CD14-positive monocyte (primary cell): ENCODE results near the gene ZNF606. TPM values are rescaled to one million over a fixed set of nuclear protein-coding genes. Genes with fewer than 3 reads are reported as not detected.

ENCODE experiments used
- DNase-seq, 3 donors: peaks; one replicate each; pipeline ENCODE4 v3.0.0-alpha.2; 2011 to 2022
- H2AFZ ChIP-seq: 2 replicates; pipeline ENCODE4 v1.6.0; 2012; ENCODE audit warnings: mild to moderate bottlenecking, low read depth, low read length, inconsistent platforms; ENCODE audit not compliant: insufficient read depth, poor library complexity, severe bottlenecking
- H3K27ac ChIP-seq, 2 donors: 1 replicate in 1 of 2; 2 replicates in 1 of 2; pipeline ENCODE4 v1.5.1; 2012 to 2013; ENCODE audit warnings: low read length in 2 of 2, control low read depth in 1 of 2, inconsistent platforms in 1 of 2, low read depth in 1 of 2, mild to moderate bottlenecking in 1 of 2
- H3K27me3 ChIP-seq, 2 donors: one replicate each; pipeline versions ENCODE4 v1.6.0 to v1.6.1; 2011 to 2013; ENCODE audit warnings: low read length in 2 of 2; ENCODE audit not compliant: control insufficient read depth in 2 of 2, insufficient read depth in 2 of 2
- H3K36me3 ChIP-seq, 2 donors: replicated peaks in 1 of 2; 1 replicate in 1 of 2; 2 replicates in 1 of 2; pipeline versions ENCODE4 v1.5.1 to v1.6.1; 2012 to 2013; ENCODE audit warnings: low read length in 2 of 2, control low read depth in 1 of 2, inconsistent platforms in 1 of 2, mild to moderate bottlenecking in 1 of 2; ENCODE audit not compliant: insufficient read depth in 2 of 2, control insufficient read depth in 1 of 2
- H3K4me1 ChIP-seq, 2 donors: 1 replicate in 1 of 2; 2 replicates in 1 of 2; pipeline versions ENCODE4 v1.5.1 to v1.6.1; 2012 to 2013; ENCODE audit warnings: low read length in 2 of 2, control low read depth in 1 of 2, inconsistent platforms in 1 of 2, mild to moderate bottlenecking in 1 of 2, moderate library complexity in 1 of 2; ENCODE audit not compliant: insufficient read depth in 2 of 2, control insufficient read depth in 1 of 2
- H3K4me2 ChIP-seq: replicated peaks from 2 replicates; pipeline ENCODE3; 2012; ENCODE audit warnings: low read length, moderate library complexity, mild to moderate bottlenecking; ENCODE audit not compliant: poor library complexity, severe bottlenecking; ENCODE audit errors: extremely low read depth
- H3K4me3 ChIP-seq, 3 experiments: fragments of 200-600 bp in 1 of 3; sonication (generic) in 1 of 3; replicated peaks in 1 of 3; 1 replicate in 2 of 3; 2 replicates in 1 of 3; pipeline ENCODE4 v1.5.1; 2011 to 2013; ENCODE audit warnings: low read length in 3 of 3, mild to moderate bottlenecking in 3 of 3, control low read depth in 2 of 3, low read depth in 2 of 3, inconsistent platforms in 1 of 3, moderate library complexity in 1 of 3
- H3K79me2 ChIP-seq: 2 replicates; pipeline ENCODE4 v1.6.0; 2012; ENCODE audit warnings: mild to moderate bottlenecking, control low read depth, inconsistent platforms, low read length, moderate library complexity; ENCODE audit not compliant: insufficient read depth
- H3K9ac ChIP-seq: 2 replicates; pipeline ENCODE4 v1.6.0; 2017; ENCODE audit warnings: low read length, mild to moderate bottlenecking; ENCODE audit not compliant: insufficient read depth, poor library complexity, severe bottlenecking
- H3K9me3 ChIP-seq, 2 donors: replicated peaks in 1 of 2; 1 replicate in 1 of 2; 2 replicates in 1 of 2; pipeline versions ENCODE4 v1.5.1 to v1.6.1; 2012 to 2013; ENCODE audit warnings: low read length in 2 of 2, control low read depth in 1 of 2; ENCODE audit not compliant: control insufficient read depth in 1 of 2, insufficient read depth in 1 of 2
- H4K20me1 ChIP-seq: 2 replicates; pipeline ENCODE4 v1.6.0; 2012; ENCODE audit warnings: mild to moderate bottlenecking, low read length, control low read depth, moderate library complexity; ENCODE audit not compliant: insufficient read depth
- H3K27ac Mint-ChIP-seq, 7 donors: one replicate each; pipeline ENCODE4 v1.8.0; 2020; ENCODE audit warnings: mild to moderate bottlenecking in 7 of 7, mixed read lengths in 7 of 7, moderate library complexity in 6 of 7, inconsistent platforms in 2 of 7
- H3K27me3 Mint-ChIP-seq, 3 donors: one replicate each; pipeline ENCODE4 v1.8.0; 2021 to 2022; ENCODE audit warnings: low read depth in 3 of 3, mild to moderate bottlenecking in 3 of 3, mixed read lengths in 3 of 3, moderate library complexity in 3 of 3, inconsistent platforms in 1 of 3
- H3K36me3 Mint-ChIP-seq, 2 donors: one replicate each; pipeline ENCODE4 v1.8.0; 2020; ENCODE audit warnings: mixed read lengths in 2 of 2, inconsistent platforms in 1 of 2, mild to moderate bottlenecking in 1 of 2
- H3K4me1 Mint-ChIP-seq: one replicate; pipeline ENCODE4 v1.8.0; 2020; ENCODE audit warnings: mild to moderate bottlenecking, mixed read lengths
- H3K4me3 Mint-ChIP-seq, 2 donors: one replicate each; pipeline ENCODE4 v1.8.0; 2020; ENCODE audit warnings: mild to moderate bottlenecking in 2 of 2, mixed read lengths in 2 of 2, moderate library complexity in 1 of 2
- H3K9me3 Mint-ChIP-seq, 7 donors: one replicate each; pipeline ENCODE4 v1.8.0; 2020 to 2022; ENCODE audit warnings: mixed read lengths in 7 of 7, mild to moderate bottlenecking in 6 of 7, moderate library complexity in 6 of 7, inconsistent platforms in 2 of 7
- CTCF ChIP-seq: fragments of 200-600 bp; IDR thresholded peaks from one replicate; pipeline ENCODE4 v1.8.0; 2022; ENCODE audit warnings: antibody characterized with exemption, mild to moderate bottlenecking
- WGBS: methylation state at CpG from one replicate; pipeline ENCODE4 v1.1.5; 2013; ENCODE audit warnings: missing lambda C conversion rate; ENCODE audit not compliant: insufficient coverage; 5-methylcytosine and 5-hydroxymethylcytosine counted together
- intact Hi-C, 2 donors: fragments of 100-400 bp; cut with micrococcal nuclease; formaldehyde crosslinking; loops; one replicate each; pipeline versions ENCODE4 v1.15.0 to v1.15.1; 2023
- polyA plus RNA-seq, 3 donors: library from polyadenylated mRNA; depleted of rRNA in 1 of 3; unstranded in 2 of 3; stranded (reverse) in 1 of 3; fragments of 300-500 nt in 2 of 3; fragments of >200 nt in 1 of 3; fragmentation: Illumina TruSeq in 2 of 3; gene quantifications; 1 replicate in 2 of 3; 2 replicates in 1 of 3; pipeline ENCODE4 v1.2.3, GENCODE V29; 2012 to 2021

Gene ZNF606
- polyA plus RNA-seq, 3 donors = 0.87 to 1.7 (median 1.2) TPM

- Histone ChIP-seq H3K9me3 (peaks cover 25 to 64% of the 10 kb centered on the region in 2 donors), H3K36me3 (no peaks in the 10 kb centered on the region), H3K9ac (no peak overlapping the region), H3K27me3 (no peaks in the 10 kb centered on the region), H3K4me2 (no peak overlapping the region), H3K4me3 (no peak overlapping the region), H3K4me1 (peaks cover 9 to 10% of the 10 kb centered on the region in 2 donors), H3K27ac (no peak overlapping the region), H4K20me1 (no peaks in the 10 kb centered on the region), H3K79me2 (no peaks in the 10 kb centered on the region), H2AFZ (no peak overlapping the region)
- Mint-ChIP-seq H3K36me3 (peaks cover 0 to 3% of the 10 kb centered on the region in 2 donors), H3K27ac (no peak overlapping the region), H3K27me3 (peaks cover 0 to 13% (median 8%) of the 10 kb centered on the region in 3 donors), H3K4me1 (peaks cover 14% of the 10 kb centered on the region), H3K4me3 (no peak overlapping the region), H3K9me3 (peaks cover 33 to 77% (median 60%) of the 10 kb centered on the region in 7 donors)
- intact Hi-C loops = no loop called here
- no peak for DNase-seq
- WGBS = 66% methylated on average over 4 of the region's 5 CpGs
- no peak for TF ChIP-seq CTCF
Measured at GRCh38 chr19:58014141-58014540, 11.5 kb upstream of the ZNF606 start.

- no peaks in the 10 kb centered on the region for H3K79me2 ChIP-seq
- H3K4me3 ChIP-seq = no peak overlapping the region
- Mint-ChIP-seq H3K4me3 (no peak overlapping the region), H3K9me3 (peaks cover 58 to 90% (median 77%) of the 10 kb centered on the region in 7 donors), H3K27me3 (peaks cover 0 to 22% (median 11%) of the 10 kb centered on the region in 3 donors), H3K4me1 (peaks cover 17% of the 10 kb centered on the region), H3K36me3 (peaks cover 13 to 24% of the 10 kb centered on the region in 2 donors), H3K27ac (peak overlapping the region in 1 of 7 donors; percentile 53)
- intact Hi-C loops = loop anchor here in 1 of 2 donors (2.0 kb wide), 1 partner anchor 28 kb away; no protein-coding TSS in a partner anchor
- peaks cover 10 to 12% of the 10 kb centered on the region in 2 donors for H3K4me1 ChIP-seq
- no peak overlapping the region for H3K27ac ChIP-seq
- peak overlapping the region; percentile 92 for H3K4me2 ChIP-seq
- H3K36me3 ChIP-seq = peaks cover 3 to 20% of the 10 kb centered on the region in 2 donors
- no peaks in the 10 kb centered on the region for H4K20me1 ChIP-seq
- peak overlapping the region; percentile 91 for H2AFZ ChIP-seq
- H3K9ac ChIP-seq = no peak overlapping the region
- no peaks in the 10 kb centered on the region for H3K27me3 ChIP-seq
- peaks cover 62 to 80% of the 10 kb centered on the region in 2 donors for H3K9me3 ChIP-seq
- TF ChIP-seq CTCF = no peak
- no peak for DNase-seq
- 100% methylated on average over 6 of the region's 22 CpGs for WGBS
Measured at GRCh38 chr19:58010507-58010906, 7.9 kb upstream of the ZNF606 start.
